Neural cell (in vitro differentiated cells): ENCODE data around the gene WNT6. TPM values are rescaled to one million over a fixed set of nuclear protein-coding genes. Genes with fewer than 3 reads are reported as not detected.

Source experiments
- H2AFZ ChIP-seq: fragments of 200-600, 300-800 bp; sonication (generic), shearing (Covaris generic); 2 replicates; pipeline ENCODE4 v1.6.0; 2014; ENCODE audit warnings: low read depth, mild to moderate bottlenecking, antibody characterized with exemption, low read length, moderate library complexity
- H3F3A ChIP-seq: fragments of 200-600 bp; shearing (Covaris generic); 2 replicates; pipeline ENCODE4 v1.6.1; 2016; ENCODE audit warnings: mild to moderate bottlenecking, moderate library complexity, mixed read lengths, antibody characterized with exemption, low read length; ENCODE audit not compliant: insufficient read depth, poor library complexity, severe bottlenecking
- H3K27ac ChIP-seq: fragments of 200-600, 300-800 bp; sonication (generic), shearing (Covaris generic); 2 replicates; pipeline ENCODE4 v1.5.1; 2014; ENCODE audit warnings: mild to moderate bottlenecking, low read length, moderate library complexity
- H3K27me3 ChIP-seq: fragments of 300-800, 200-600 bp; sonication (generic), shearing (Covaris generic); 2 replicates; pipeline ENCODE4 v1.6.0; 2014; ENCODE audit warnings: mild to moderate bottlenecking, low read depth, low read length, moderate library complexity; ENCODE audit not compliant: insufficient read depth
- H3K36me3 ChIP-seq: fragments of 300-800, 200-600 bp; sonication (generic), shearing (Covaris generic); 2 replicates; pipeline ENCODE4 v1.5.1; 2014; ENCODE audit warnings: mild to moderate bottlenecking, antibody characterized with exemption, low read length, moderate library complexity; ENCODE audit not compliant: insufficient read depth
- H3K4me2 ChIP-seq: fragments of 300-800, 200-600 bp; sonication (generic), shearing (Covaris generic); 2 replicates; pipeline ENCODE4 v1.6.0; 2014; ENCODE audit warnings: mild to moderate bottlenecking, low read length
- H3K4me3 ChIP-seq: fragments of 300-800, 200-600 bp; sonication (generic), shearing (Covaris generic); 2 replicates; pipeline ENCODE4 v1.5.1; 2014; ENCODE audit warnings: mild to moderate bottlenecking, low read length, moderate library complexity
- H3K79me2 ChIP-seq: fragments of 200-600 bp; shearing (Covaris generic); replicated peaks from 2 replicates; pipeline ENCODE4 v1.6.0; 2014; ENCODE audit warnings: mild to moderate bottlenecking, low read length, moderate library complexity; ENCODE audit not compliant: insufficient read depth
- H3K9ac ChIP-seq: fragments of 300-800, 200-600 bp; sonication (generic), shearing (Covaris generic); 2 replicates; pipeline ENCODE4 v1.6.1; 2016; ENCODE audit warnings: mild to moderate bottlenecking, low read length, mixed read lengths
- H3K9me2 ChIP-seq: fragments of 200-600 bp; shearing (Covaris generic); 2 replicates; pipeline ENCODE4 v1.6.1; 2016; ENCODE audit warnings: mild to moderate bottlenecking, low read length, mixed read lengths; ENCODE audit not compliant: insufficient read depth
- H3K9me3 ChIP-seq: fragments of 200-600, 300-800 bp; sonication (generic), shearing (Covaris generic); 2 replicates; pipeline ENCODE4 v1.6.1; 2016; ENCODE audit warnings: mild to moderate bottlenecking, mixed run types, low read length, moderate library complexity, mixed read lengths
- H4K20me1 ChIP-seq: fragments of 200-600 bp; shearing (Covaris generic); 2 replicates; pipeline ENCODE4 v1.6.1; 2016; ENCODE audit warnings: mild to moderate bottlenecking, mixed run types; ENCODE audit not compliant: insufficient read depth
- CTCF ChIP-seq: fragments of 450-650 bp; IDR thresholded peaks from 2 replicates; pipeline ENCODE4 v1.5.1; 2014; ENCODE audit warnings: antibody characterized with exemption, mild to moderate bottlenecking, moderate library complexity; ENCODE audit not compliant: poor library complexity, severe bottlenecking
- EP300 ChIP-seq: fragments of 450-650 bp; conservative IDR thresholded peaks from 2 replicates; pipeline ENCODE4 v1.6.1; 2014; ENCODE audit warnings: antibody characterized with exemption, mild to moderate bottlenecking, moderate library complexity; ENCODE audit not compliant: poor library complexity, severe bottlenecking
- EZH2 ChIP-seq: fragments of 200-600, 300-800 bp; shearing (Covaris generic), sonication (generic); IDR thresholded peaks from 2 replicates; pipeline ENCODE4 v1.6.1; 2014; ENCODE audit warnings: antibody characterized with exemption, low read length, borderline replicate concordance, mild to moderate bottlenecking; ENCODE audit not compliant: insufficient read depth, poor library complexity, severe bottlenecking
- MXI1 ChIP-seq: fragments of 450-650 bp; conservative IDR thresholded peaks from 2 replicates; pipeline ENCODE4 v1.6.1; 2014; ENCODE audit warnings: antibody characterized with exemption, mild to moderate bottlenecking; ENCODE audit not compliant: poor library complexity, severe bottlenecking
- POLR2AphosphoS5 ChIP-seq: IDR thresholded peaks from 2 replicates; pipeline ENCODE4 v1.6.1; 2012
- RAD21 ChIP-seq: fragments of 450-650 bp; conservative IDR thresholded peaks from 2 replicates; pipeline ENCODE4 v1.6.1; 2014; ENCODE audit warnings: antibody characterized with exemption, mild to moderate bottlenecking, moderate library complexity
- REST ChIP-seq: IDR thresholded peaks from 2 replicates; pipeline ENCODE4 v1.6.1; 2012; ENCODE audit warnings: borderline replicate concordance
- SMC3 ChIP-seq: fragments of 450-650 bp; conservative IDR thresholded peaks from 2 replicates; pipeline ENCODE4 v1.6.1; 2014; ENCODE audit warnings: antibody characterized with exemption, mild to moderate bottlenecking, moderate library complexity; ENCODE audit not compliant: poor library complexity
- TAF1 ChIP-seq: IDR thresholded peaks from 2 replicates; pipeline ENCODE4 v1.6.1; 2012; ENCODE audit warnings: low read depth
- polyA plus RNA-seq: library from polyadenylated mRNA; depleted of rRNA; stranded (reverse); fragments of >200 nt; gene quantifications from 2 replicates; pipeline ENCODE4 v1.2.3, GENCODE V29; 2014

WNT6 gene
- polyA plus RNA-seq, 1 donor from 2014 or later = not detected

GRCh38 chr2:218890369-218890768 is 30.8 kb downstream of the WNT6 start:
- peaks cover 86% of the 10 kb centered on the region for H3K27me3 ChIP-seq

GRCh38 chr2:218891275-218892135 is 31.9 kb downstream of the WNT6 start:
- Histone ChIP-seq H3K4me2 (no peak overlapping the region), H2AFZ (no peak overlapping the region), H3K9ac (no peak overlapping the region), H4K20me1 (no peaks in the 10 kb centered on the region), H3F3A (no peaks in the 10 kb centered on the region), H3K4me3 (no peak overlapping the region), H3K79me2 (no peaks in the 10 kb centered on the region), H3K36me3 (no peaks in the 10 kb centered on the region), H3K9me2 (no peaks in the 10 kb centered on the region), H3K9me3 (no peaks in the 10 kb centered on the region), H3K27me3 (peaks cover 90% of the 10 kb centered on the region), H3K27ac (no peak overlapping the region)
- TF ChIP-seq REST (no peak), SMC3 (no peak), POLR2AphosphoS5 (no peak), CTCF (no peak), EZH2 (no peak), MXI1 (no peak), RAD21 (no peak), TAF1 (no peak), EP300 (no peak)

More at GRCh38 chr2:218890369-218890768, 30.8 kb downstream of the WNT6 start:
- no peaks in the 10 kb centered on the region for H3F3A ChIP-seq
- H3K27ac ChIP-seq = no peak overlapping the region
- H3K4me3 ChIP-seq = no peak overlapping the region
- H3K9ac ChIP-seq = no peak overlapping the region
- no peaks in the 10 kb centered on the region for H3K36me3 ChIP-seq
- no peaks in the 10 kb centered on the region for H3K9me2 ChIP-seq
- no peaks in the 10 kb centered on the region for H3K9me3 ChIP-seq
- H3K4me2 ChIP-seq = no peak overlapping the region
- no peak overlapping the region for H2AFZ ChIP-seq
- no peaks in the 10 kb centered on the region for H3K79me2 ChIP-seq
- TF ChIP-seq EZH2 (no peak), RAD21 (no peak), REST (no peak), MXI1 (no peak), TAF1 (no peak)
- H4K20me1 ChIP-seq = no peaks in the 10 kb centered on the region
